Bronchial epithelial cell (primary cell): ENCODE data around the gene VPS16. TPM values are rescaled to one million over a fixed set of nuclear protein-coding genes. Genes with fewer than 3 reads are reported as not detected.

ENCODE experiments used
- DNase-seq: peaks from one replicate; pipeline ENCODE4 v3.0.0-alpha.2; 2010; ENCODE audit warnings: low read depth
- FAIRE-seq: peaks from 2 replicates; lab custom pipeline; 2011; peaks lifted over from hg19 to GRCh38; lab: Jason Lieb, UNC
- H3K27me3 ChIP-seq: 2 replicates; pipeline ENCODE4 v1.5.1; 2011; ENCODE audit warnings: low read length; ENCODE audit not compliant: control insufficient read depth, insufficient read depth
- H3K36me3 ChIP-seq: 2 replicates; pipeline ENCODE4 v1.5.1; 2011; ENCODE audit warnings: low read length; ENCODE audit not compliant: control insufficient read depth, insufficient read depth
- H3K4me3 ChIP-seq: 2 replicates; pipeline ENCODE4 v1.5.1; 2011; ENCODE audit warnings: mild to moderate bottlenecking, low read depth, low read length, control low read depth
- CTCF ChIP-seq: IDR thresholded peaks from 2 replicates; pipeline ENCODE4 v1.5.1; 2011; ENCODE audit warnings: mild to moderate bottlenecking, moderate library complexity, low read length, control low read depth, inconsistent platforms; ENCODE audit not compliant: insufficient read depth, severe bottlenecking
- total RNA-seq: library from RNA; depleted of rRNA; stranded (reverse); fragments of >200 nt; gene quantifications from 2 replicates; pipeline ENCODE4 v1.2.1, GENCODE V29; 2014

VPS16 gene
- total RNA-seq, 1 donor from 2014 or later, result 33.4 TPM

GRCh38 chr20:2914160-2914559, 73.6 kb downstream of the VPS16 start:
- no peak for TF ChIP-seq CTCF
- H3K36me3 ChIP-seq, result no peaks in the 10 kb centered on the region
- H3K27me3 ChIP-seq, result no peaks in the 10 kb centered on the region
- DNase-seq, result peak; percentile 29
- H3K4me3 ChIP-seq, result no peak overlapping the region
- no peak for FAIRE-seq

Other genes with a start within 250 kb of the VPS16 start
- 166 and 288 TPM in 2 replicates for gene NOP56, start 188.1 kb upstream of the VPS16 start, total RNA-seq
- 96.0 and 103 TPM in 2 replicates for gene IDH3B, start 176.5 kb upstream of the VPS16 start, total RNA-seq
- gene EBF4, start 148.0 kb upstream of the VPS16 start, total RNA-seq, result 0.64 and 1.3 TPM in 2 replicates
- gene CPXM1, start 40.1 kb upstream of the VPS16 start, total RNA-seq, result not detected in 2 replicates
- not detected in 2 replicates for gene C20orf141, start 25.8 kb upstream of the VPS16 start, total RNA-seq
- gene TMEM239, start 24.4 kb upstream of the VPS16 start, total RNA-seq, result not detected in 2 replicates
- 12.9 and 17.9 TPM in 2 replicates for gene PCED1A, start 90 bp upstream of the VPS16 start, total RNA-seq
- 20.8 and 25.2 TPM in 2 replicates for gene PTPRA, start 32.7 kb downstream of the VPS16 start, total RNA-seq
- 0.13 and 0.53 TPM in 2 replicates for gene GNRH2, start 202.9 kb downstream of the VPS16 start, total RNA-seq
- gene MRPS26, start 205.3 kb downstream of the VPS16 start, total RNA-seq, result 68.0 and 69.5 TPM in 2 replicates
- gene OXT, start 230.9 kb downstream of the VPS16 start, total RNA-seq, result not detected in 2 replicates
- not detected in 2 replicates for gene AVP, start 244.0 kb downstream of the VPS16 start, total RNA-seq